ENCODE measurements around the gene RPL31. TPM values are rescaled to one million over a fixed set of nuclear protein-coding genes. Genes with fewer than 3 reads are reported as not detected.

Gene RPL31
- total RNA-seq, 1 experiment from 2014 or later: 1,199 TPM

Other genes starting within 250 kb of the RPL31 start
- gene NPAS2, start 182.2 kb upstream of the RPL31 start, total RNA-seq (2014; rRNA removed; shearing (Covaris generic)): 11.4 and 14.8 TPM in 2 replicates
- 4.4 and 5.1 TPM in 2 replicates for gene TBC1D8, start 149.1 kb downstream of the RPL31 start, total RNA-seq (2014; rRNA removed; shearing (Covaris generic))